Natural killer cell (primary cell): Measurements from ENCODE around the gene DHCR24. TPM values are rescaled to one million over a fixed set of nuclear protein-coding genes. Genes with fewer than 3 reads are reported as not detected.

Source experiments
- ATAC-seq, 3 donors: fragments of 150-1000 bp in 2 of 3; fragments of 200-7000 bp in 1 of 3; cut with Tn5 transposase; 1 replicate in 1 of 3; 2 replicates in 2 of 3; pipeline ENCODE4 v1.10.0; 2021; ENCODE audit warnings: mild to moderate bottlenecking in 2 of 3, moderate library complexity in 2 of 3
- DNase-seq, 2 donors: peaks; one replicate each; pipeline versions ENCODE4 v3.0.0 to v3.0.0-alpha.2; 2013 to 2021; ENCODE audit warnings: mixed read lengths in 1 of 2
- H3K27ac ChIP-seq: one replicate; pipeline ENCODE4 v1.5.1; 2013; ENCODE audit warnings: mild to moderate bottlenecking, low read length
- H3K27me3 ChIP-seq: one replicate; pipeline ENCODE4 v1.6.1; 2013; ENCODE audit warnings: low read length; ENCODE audit not compliant: control insufficient read depth, insufficient read depth
- H3K36me3 ChIP-seq: one replicate; pipeline ENCODE4 v1.6.1; 2013; ENCODE audit warnings: low read length; ENCODE audit not compliant: control insufficient read depth, insufficient read depth
- H3K4me1 ChIP-seq: one replicate; pipeline ENCODE4 v1.6.1; 2013; ENCODE audit warnings: low read length; ENCODE audit not compliant: control insufficient read depth, insufficient read depth
- H3K4me3 ChIP-seq: one replicate; pipeline ENCODE4 v1.5.1; 2013; ENCODE audit warnings: low read length
- H3K9me3 ChIP-seq: one replicate; pipeline ENCODE4 v1.6.1; 2013; ENCODE audit warnings: low read length; ENCODE audit not compliant: control insufficient read depth, insufficient read depth
- H3K27ac Mint-ChIP-seq, 2 donors: one replicate each; pipeline ENCODE4 v1.8.0; 2022; ENCODE audit warnings: mild to moderate bottlenecking in 2 of 2, mixed read lengths in 2 of 2, moderate library complexity in 1 of 2
- H3K27me3 Mint-ChIP-seq, 2 donors: one replicate each; pipeline ENCODE4 v1.8.0; 2022; ENCODE audit warnings: low read depth in 2 of 2, mixed read lengths in 2 of 2
- H3K36me3 Mint-ChIP-seq: one replicate; pipeline ENCODE4 v1.8.0; 2022; ENCODE audit warnings: mixed read lengths
- H3K4me1 Mint-ChIP-seq, 2 donors: one replicate each; pipeline ENCODE4 v1.8.0; 2022; ENCODE audit warnings: mixed read lengths in 2 of 2
- H3K4me3 Mint-ChIP-seq: one replicate; pipeline ENCODE4 v1.8.0; 2022; ENCODE audit warnings: mild to moderate bottlenecking, moderate library complexity, mixed read lengths
- H3K9me3 Mint-ChIP-seq, 2 donors: one replicate each; pipeline ENCODE4 v1.8.0; 2022; ENCODE audit warnings: mixed read lengths in 2 of 2
- WGBS: methylation state at CpG from one replicate; pipeline ENCODE4 v1.1.7; 2013; ENCODE audit warnings: missing lambda C conversion rate; ENCODE audit not compliant: insufficient coverage; 5-methylcytosine and 5-hydroxymethylcytosine counted together
- intact Hi-C: fragments of 100-400 bp; cut with micrococcal nuclease; formaldehyde crosslinking; loops from one replicate; pipeline ENCODE4 v1.14.2; 2022
- total RNA-seq, 4 donors: library from RNA; stranded (reverse); fragments of 120-200 nt in 1 of 4; gene quantifications; one replicate each; pipeline versions ENCODE4 v1.2.3 to v1.2.4, GENCODE V29; 2013 to 2022
- TF ChIP-seq, protein P1 (sequence below): fragments of 200-600 bp; IDR thresholded peaks from one replicate; pipeline ENCODE4 v1.8.0; 2022; ENCODE audit warnings: antibody characterized with exemption

Gene DHCR24
- total RNA-seq, 3 donors from 2014 or later (not counting 1 experiment from before 2014, with no cell fraction given), result 8.7 to 17.2 (median 10.4) TPM

DNA sequence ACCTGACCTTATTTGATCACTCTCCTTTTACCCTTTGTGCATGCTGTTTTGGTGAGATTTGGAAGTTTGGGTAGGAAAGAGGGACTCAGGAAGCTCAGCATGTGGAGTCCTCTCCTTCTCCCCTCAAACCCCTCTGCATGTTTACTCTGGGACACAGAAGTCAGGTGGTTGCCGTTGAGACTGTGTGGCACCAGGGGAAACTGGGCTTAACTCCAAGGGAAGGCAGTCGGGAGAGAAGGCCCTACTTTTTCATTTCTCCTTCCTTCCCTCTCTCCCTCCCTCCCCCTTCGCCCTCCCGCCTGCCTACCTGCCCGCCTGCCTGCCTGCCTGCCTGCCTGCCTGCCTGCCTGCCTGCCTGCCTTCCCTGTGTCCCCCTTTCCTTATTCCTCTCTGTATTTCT is 51.0 kb downstream of the DHCR24 start:
- Histone ChIP-seq H3K4me1 (no peaks in the 10 kb centered on the region), H3K27ac (no peak overlapping the region), H3K9me3 (no peaks in the 10 kb centered on the region), H3K4me3 (no peak overlapping the region), H3K27me3 (no peaks in the 10 kb centered on the region), H3K36me3 (peaks cover 8% of the 10 kb centered on the region)
- Mint-ChIP-seq H3K27ac (no peak overlapping the region), H3K9me3 (no peaks in the 10 kb centered on the region), H3K4me3 (no peak overlapping the region), H3K36me3 (peaks cover 4% of the 10 kb centered on the region), H3K27me3 (no peaks in the 10 kb centered on the region), H3K4me1 (peaks cover 0 to 5% of the 10 kb centered on the region in 2 donors)
- WGBS, result 27% methylated on average over 2 of the region's 5 CpGs
- DNase-seq (no peak), ATAC-seq (no peak)
- intact Hi-C loops, result no loop called here
- TF ChIP-seq, protein P1, sequence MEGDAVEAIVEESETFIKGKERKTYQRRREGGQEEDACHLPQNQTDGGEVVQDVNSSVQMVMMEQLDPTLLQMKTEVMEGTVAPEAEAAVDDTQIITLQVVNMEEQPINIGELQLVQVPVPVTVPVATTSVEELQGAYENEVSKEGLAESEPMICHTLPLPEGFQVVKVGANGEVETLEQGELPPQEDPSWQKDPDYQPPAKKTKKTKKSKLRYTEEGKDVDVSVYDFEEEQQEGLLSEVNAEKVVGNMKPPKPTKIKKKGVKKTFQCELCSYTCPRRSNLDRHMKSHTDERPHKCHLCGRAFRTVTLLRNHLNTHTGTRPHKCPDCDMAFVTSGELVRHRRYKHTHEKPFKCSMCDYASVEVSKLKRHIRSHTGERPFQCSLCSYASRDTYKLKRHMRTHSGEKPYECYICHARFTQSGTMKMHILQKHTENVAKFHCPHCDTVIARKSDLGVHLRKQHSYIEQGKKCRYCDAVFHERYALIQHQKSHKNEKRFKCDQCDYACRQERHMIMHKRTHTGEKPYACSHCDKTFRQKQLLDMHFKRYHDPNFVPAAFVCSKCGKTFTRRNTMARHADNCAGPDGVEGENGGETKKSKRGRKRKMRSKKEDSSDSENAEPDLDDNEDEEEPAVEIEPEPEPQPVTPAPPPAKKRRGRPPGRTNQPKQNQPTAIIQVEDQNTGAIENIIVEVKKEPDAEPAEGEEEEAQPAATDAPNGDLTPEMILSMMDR, result no peak

DNA sequence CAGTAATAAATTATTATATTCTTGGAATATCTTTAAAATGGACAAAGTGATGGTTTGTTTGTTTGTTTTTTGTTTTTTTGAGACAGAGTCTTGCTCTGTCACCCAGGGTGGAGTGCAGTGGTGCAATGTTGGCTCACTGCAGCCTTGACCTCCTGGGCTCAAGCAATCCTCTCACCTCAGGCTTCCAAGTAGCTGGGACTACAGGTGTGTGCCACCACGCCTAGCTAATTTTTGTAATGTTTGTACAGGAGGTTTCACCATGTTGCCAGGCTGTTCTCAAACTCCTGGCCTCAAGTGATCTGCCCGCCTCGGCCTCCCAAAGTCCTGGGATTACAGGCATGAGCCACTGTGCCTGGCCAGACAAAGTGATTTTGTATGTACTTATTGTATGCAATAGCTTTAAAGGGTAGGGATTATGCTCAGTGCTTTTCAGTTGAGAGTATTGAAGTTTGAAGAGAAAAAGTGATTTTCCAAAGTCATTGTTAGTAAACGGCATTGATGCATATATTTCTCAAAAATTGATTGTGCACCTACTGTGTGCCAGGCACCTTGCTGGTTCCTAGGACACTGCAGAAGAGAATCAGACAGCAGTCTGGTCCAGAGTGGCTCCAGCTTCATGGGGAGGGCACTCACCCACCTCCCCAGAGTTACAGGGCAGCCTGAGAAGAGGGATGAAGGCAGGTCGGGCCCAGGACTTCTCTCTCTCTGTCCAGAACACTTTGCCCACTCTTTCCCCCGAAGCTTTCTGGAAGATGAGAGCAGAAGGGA is 51.7 kb downstream of the DHCR24 start:
- intact Hi-C loops, result no loop called here
- Histone ChIP-seq H3K27me3 (no peaks in the 10 kb centered on the region), H3K36me3 (peaks cover 13% of the 10 kb centered on the region), H3K27ac (no peak overlapping the region), H3K4me3 (no peak overlapping the region), H3K9me3 (no peaks in the 10 kb centered on the region), H3K4me1 (no peaks in the 10 kb centered on the region)
- no peak for DNase-seq
- H3K4me3 Mint-ChIP-seq, result no peak overlapping the region
- no peak for ATAC-seq
- peaks cover 10% of the 10 kb centered on the region for H3K36me3 Mint-ChIP-seq
- 91% methylated on average over 6 of the region's 6 CpGs for WGBS
- no peaks in the 10 kb centered on the region for H3K27me3 Mint-ChIP-seq
- H3K4me1 Mint-ChIP-seq, result peaks cover 0 to 5% of the 10 kb centered on the region in 2 donors
- no peak overlapping the region for H3K27ac Mint-ChIP-seq
- TF ChIP-seq, protein P1, result no peak
- H3K9me3 Mint-ChIP-seq, result no peaks in the 10 kb centered on the region

GRCh38 chr1:54834007-54834541 is 52.9 kb downstream of the DHCR24 start:
- Histone ChIP-seq H3K27me3 (no peaks in the 10 kb centered on the region), H3K4me1 (no peaks in the 10 kb centered on the region), H3K4me3 (no peak overlapping the region), H3K36me3 (peaks cover 13% of the 10 kb centered on the region), H3K9me3 (no peaks in the 10 kb centered on the region), H3K27ac (no peak overlapping the region)
- Mint-ChIP-seq H3K36me3 (peaks cover 10% of the 10 kb centered on the region), H3K4me1 (no peaks in the 10 kb centered on the region), H3K9me3 (no peaks in the 10 kb centered on the region), H3K4me3 (no peak overlapping the region), H3K27ac (no peak overlapping the region), H3K27me3 (no peaks in the 10 kb centered on the region)
- ATAC-seq (no peak), DNase-seq (no peak)
- intact Hi-C loops, result no loop called here
- TF ChIP-seq, protein P1, result no peak
- WGBS, result 93% methylated on average over 1 of the region's 1 CpG
